Fibroblast of lung (primary cell): ENCODE results near the gene ZGLP1. TPM values are rescaled to one million over a fixed set of nuclear protein-coding genes. Genes with fewer than 3 reads are reported as not detected.

Experiments
- DNase-seq, 2 donors: peaks; one replicate each; pipeline versions ENCODE4 v3.0.0 to v3.0.0-alpha.2; 2010; ENCODE audit warnings: low read depth in 2 of 2
- H2AFZ ChIP-seq: 2 replicates; pipeline ENCODE4 v1.5.1; 2012; ENCODE audit warnings: low read length, control low read depth, inconsistent platforms
- H3K27ac ChIP-seq: 2 replicates; pipeline ENCODE4 v1.5.1; 2011; ENCODE audit warnings: low read length, control low read depth; ENCODE audit not compliant: insufficient read depth
- H3K27me3 ChIP-seq: 2 replicates; pipeline ENCODE4 v1.5.1; 2011; ENCODE audit warnings: mild to moderate bottlenecking, low read length; ENCODE audit not compliant: control insufficient read depth, insufficient read depth
- H3K36me3 ChIP-seq: 2 replicates; pipeline ENCODE4 v1.5.1; 2011; ENCODE audit warnings: low read length; ENCODE audit not compliant: control insufficient read depth, insufficient read depth
- H3K4me1 ChIP-seq: 2 replicates; pipeline ENCODE4 v1.5.1; 2011; ENCODE audit warnings: low read length; ENCODE audit not compliant: control insufficient read depth, insufficient read depth; ENCODE audit errors: extremely low read depth
- H3K4me2 ChIP-seq: 2 replicates; pipeline ENCODE4 v1.5.1; 2011; ENCODE audit warnings: low read length, control low read depth; ENCODE audit not compliant: insufficient read depth; ENCODE audit errors: extremely low read depth
- H3K4me3 ChIP-seq, 4 experiments: fragments of 200-600 bp in 1 of 4; sonication (generic) in 1 of 4; replicated peaks in 1 of 4; 2 replicates each; pipeline ENCODE4 v1.5.1; 2011 to 2016; ENCODE audit warnings: low read length in 4 of 4, low read depth in 3 of 4, mild to moderate bottlenecking in 3 of 4, control low read depth in 2 of 4, inconsistent platforms in 1 of 4, mixed read lengths in 1 of 4; ENCODE audit not compliant: insufficient read depth in 1 of 4; ENCODE audit errors: control extremely low read depth in 1 of 4
- H3K79me2 ChIP-seq: 2 replicates; pipeline ENCODE4 v1.5.1; 2012; ENCODE audit warnings: mild to moderate bottlenecking, low read length, inconsistent platforms; ENCODE audit not compliant: control insufficient read depth, insufficient read depth
- H3K9ac ChIP-seq: 2 replicates; pipeline ENCODE4 v1.5.1; 2011; ENCODE audit warnings: mild to moderate bottlenecking, low read length, control low read depth; ENCODE audit not compliant: insufficient read depth
- H3K9me3 ChIP-seq: 2 replicates; pipeline ENCODE4 v1.5.1; 2012; ENCODE audit warnings: low read depth, low read length; ENCODE audit not compliant: control insufficient read depth, insufficient read depth
- H4K20me1 ChIP-seq: 2 replicates; pipeline ENCODE4 v1.5.1; 2011; ENCODE audit warnings: low read length; ENCODE audit not compliant: control insufficient read depth, insufficient read depth; ENCODE audit errors: extremely low read depth
- EZH2 ChIP-seq: IDR thresholded peaks from 2 replicates; pipeline ENCODE4 v1.5.1; 2012; ENCODE audit warnings: low read length, control low read depth, mild to moderate bottlenecking; ENCODE audit errors: missing control alignments
- polyA plus RNA-seq, 2 donors: library from polyadenylated mRNA; depleted of rRNA in 1 of 2; stranded (reverse) in 1 of 2; unstranded in 1 of 2; fragments of >200 nt; gene quantifications; 2 replicates each; pipeline ENCODE4 v1.2.1, GENCODE V29; 2011 to 2012; ENCODE audit warnings: missing spikeins in 1 of 2
- total RNA-seq: library from RNA; depleted of rRNA; stranded (reverse); fragments of >200 nt; gene quantifications from 2 replicates; pipeline ENCODE4 v1.2.1, GENCODE V29; 2014
- TF ChIP-seq, protein P1 (sequence below), 2 donors: IDR thresholded peaks in 1 of 2; conservative IDR thresholded peaks in 1 of 2; 1 replicate in 1 of 2; 2 replicates in 1 of 2; pipeline ENCODE4 v1.5.1; 2011 to 2012; ENCODE audit warnings: low read length in 2 of 2, control low read depth in 1 of 2, inconsistent platforms in 1 of 2, low read depth in 1 of 2, mild to moderate bottlenecking in 1 of 2

Gene ZGLP1
- total and polyA plus RNA-seq, 2 donors (not counting 1 experiment from before 2014, with no cell fraction given) = 0.35 to 0.66 TPM

DNA sequence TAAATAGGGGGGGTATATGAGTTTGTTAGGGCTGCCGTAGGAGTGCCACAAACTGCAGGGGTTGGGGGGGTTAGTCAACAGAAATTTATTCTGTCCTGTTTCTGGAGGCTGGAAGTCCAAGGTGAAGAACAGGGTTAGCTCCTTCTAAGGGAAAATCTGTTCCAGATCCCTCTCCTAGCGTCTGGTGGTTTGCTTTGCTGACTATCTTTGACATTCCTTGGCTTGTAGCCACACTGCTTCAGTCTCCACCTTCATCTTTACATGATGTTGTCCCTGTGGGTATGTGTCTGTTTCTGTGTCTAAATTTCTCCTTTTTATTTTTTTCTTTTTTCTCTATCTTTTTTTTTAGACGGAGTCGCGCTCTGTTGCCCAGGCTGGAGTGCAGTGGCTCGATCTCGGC, 46.8 kb downstream of the ZGLP1 start:
- H3K4me1 ChIP-seq = no peaks in the 10 kb centered on the region
- no peaks in the 10 kb centered on the region for H3K9me3 ChIP-seq
- no peak overlapping the region for H3K9ac ChIP-seq
- no peak overlapping the region for H3K4me3 ChIP-seq
- H2AFZ ChIP-seq = no peak overlapping the region
- H3K27ac ChIP-seq = no peak overlapping the region
- H3K36me3 ChIP-seq = peaks cover 8% of the 10 kb centered on the region
- no peak for TF ChIP-seq EZH2
- TF ChIP-seq, protein P1, sequence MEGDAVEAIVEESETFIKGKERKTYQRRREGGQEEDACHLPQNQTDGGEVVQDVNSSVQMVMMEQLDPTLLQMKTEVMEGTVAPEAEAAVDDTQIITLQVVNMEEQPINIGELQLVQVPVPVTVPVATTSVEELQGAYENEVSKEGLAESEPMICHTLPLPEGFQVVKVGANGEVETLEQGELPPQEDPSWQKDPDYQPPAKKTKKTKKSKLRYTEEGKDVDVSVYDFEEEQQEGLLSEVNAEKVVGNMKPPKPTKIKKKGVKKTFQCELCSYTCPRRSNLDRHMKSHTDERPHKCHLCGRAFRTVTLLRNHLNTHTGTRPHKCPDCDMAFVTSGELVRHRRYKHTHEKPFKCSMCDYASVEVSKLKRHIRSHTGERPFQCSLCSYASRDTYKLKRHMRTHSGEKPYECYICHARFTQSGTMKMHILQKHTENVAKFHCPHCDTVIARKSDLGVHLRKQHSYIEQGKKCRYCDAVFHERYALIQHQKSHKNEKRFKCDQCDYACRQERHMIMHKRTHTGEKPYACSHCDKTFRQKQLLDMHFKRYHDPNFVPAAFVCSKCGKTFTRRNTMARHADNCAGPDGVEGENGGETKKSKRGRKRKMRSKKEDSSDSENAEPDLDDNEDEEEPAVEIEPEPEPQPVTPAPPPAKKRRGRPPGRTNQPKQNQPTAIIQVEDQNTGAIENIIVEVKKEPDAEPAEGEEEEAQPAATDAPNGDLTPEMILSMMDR (conservative IDR thresholded peaks at IDR 0.05 in 1 of 2, IDR thresholded peaks at IDR 0.05 in 1 of 2; ENCODE audit: low read depth in 1 of 2, low read length in 2 of 2) = no peak
- no peaks in the 10 kb centered on the region for H3K79me2 ChIP-seq
- no peak overlapping the region for H3K4me2 ChIP-seq
- H3K27me3 ChIP-seq = no peaks in the 10 kb centered on the region
- H4K20me1 ChIP-seq = no peaks in the 10 kb centered on the region
- peak in 1 of 2 donors; percentile 56 for DNase-seq

DNA sequence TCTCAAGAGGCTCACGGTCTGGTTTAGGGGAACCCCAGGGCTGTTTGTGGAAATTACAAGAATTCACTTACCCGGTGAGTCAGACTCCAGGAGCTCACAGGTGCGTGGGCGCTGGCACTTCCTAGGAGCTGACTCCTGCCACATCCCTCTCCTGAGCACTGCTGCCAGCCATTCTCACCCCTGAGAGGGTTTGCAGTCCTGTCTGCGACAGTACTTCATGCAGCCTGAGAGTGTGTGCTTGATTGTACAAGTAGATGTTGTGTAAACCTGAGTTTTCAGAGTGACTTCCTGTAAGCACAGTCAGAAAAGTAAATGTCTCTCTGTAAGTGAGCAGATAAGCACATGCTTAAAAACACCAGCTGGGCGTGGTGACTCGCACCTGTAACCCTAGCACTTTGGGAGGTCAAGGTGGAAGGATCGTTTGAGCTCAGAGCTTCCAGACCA, 49.5 kb downstream of the ZGLP1 start:
- Histone ChIP-seq H3K36me3 (peaks cover 17% of the 10 kb centered on the region), H3K79me2 (no peaks in the 10 kb centered on the region), H2AFZ (no peak overlapping the region), H4K20me1 (no peaks in the 10 kb centered on the region), H3K9me3 (no peaks in the 10 kb centered on the region), H3K4me2 (no peak overlapping the region), H3K9ac (no peak overlapping the region), H3K4me3 (no peak overlapping the region), H3K27ac (no peak overlapping the region), H3K4me1 (no peaks in the 10 kb centered on the region), H3K27me3 (no peaks in the 10 kb centered on the region)
- TF ChIP-seq, protein P1 (conservative IDR thresholded peaks at IDR 0.05 in 1 of 2, IDR thresholded peaks at IDR 0.05 in 1 of 2; ENCODE audit: low read depth in 1 of 2, low read length in 2 of 2) = no peak
- TF ChIP-seq EZH2 = no peak
- DNase-seq = peak in 1 of 2 donors; percentile 62

DNA sequence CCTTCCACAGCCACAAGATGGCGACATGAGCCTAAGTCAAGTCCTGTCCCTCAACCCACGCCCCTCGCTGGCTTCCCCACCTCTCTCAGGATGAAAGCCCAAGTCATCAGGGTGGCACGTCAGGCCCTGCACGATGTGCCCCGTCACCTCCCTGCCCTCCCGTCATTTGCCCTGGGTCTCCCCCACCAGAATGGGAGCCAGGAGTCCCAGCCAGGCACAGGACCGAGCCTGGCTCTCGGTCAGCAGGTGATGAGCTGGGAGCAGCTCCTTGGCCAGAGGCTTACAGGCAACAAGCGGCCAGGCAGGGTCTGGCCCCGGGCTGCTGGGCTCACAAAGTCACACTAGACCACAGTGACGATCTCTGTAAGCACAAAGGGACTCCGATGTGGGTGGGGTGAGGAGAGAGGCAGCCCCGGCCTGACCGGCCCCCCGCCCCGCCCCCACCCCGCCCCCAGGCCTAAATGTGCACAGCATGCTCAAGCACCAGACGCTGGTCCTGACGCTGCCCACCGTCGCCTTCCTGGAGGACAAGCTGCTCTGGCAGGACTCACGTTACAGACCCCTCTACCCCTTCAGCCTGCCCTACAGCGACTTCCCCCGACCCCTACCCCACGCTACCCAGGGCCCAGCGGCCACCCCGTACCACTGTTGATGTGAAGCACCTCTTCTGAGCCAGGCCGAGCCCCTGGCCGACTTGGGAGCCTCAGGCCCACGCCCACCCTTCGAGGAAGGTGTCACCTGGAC, 50.3 kb downstream of the ZGLP1 start:
- no peak overlapping the region for H3K4me2 ChIP-seq
- no peaks in the 10 kb centered on the region for H3K79me2 ChIP-seq
- no peak overlapping the region for H3K4me3 ChIP-seq
- H3K9ac ChIP-seq = no peak overlapping the region
- no peaks in the 10 kb centered on the region for H4K20me1 ChIP-seq
- no peaks in the 10 kb centered on the region for H3K27me3 ChIP-seq
- no peak for TF ChIP-seq EZH2
- TF ChIP-seq, protein P1 (conservative IDR thresholded peaks at IDR 0.05 in 1 of 2, IDR thresholded peaks at IDR 0.05 in 1 of 2; ENCODE audit: low read depth in 1 of 2, low read length in 2 of 2) = peak; percentile 75 to 77
- H3K4me1 ChIP-seq = no peaks in the 10 kb centered on the region
- DNase-seq = peak; percentile 75 to 80
- H2AFZ ChIP-seq = no peak overlapping the region
- no peaks in the 10 kb centered on the region for H3K9me3 ChIP-seq
- peaks cover 21% of the 10 kb centered on the region for H3K36me3 ChIP-seq
- no peak overlapping the region for H3K27ac ChIP-seq
